GM12801 (cell line): ENCODE results near the gene TBC1D20.

Source experiments
- CTCF ChIP-seq: IDR thresholded peaks from one replicate; pipeline ENCODE4 v1.5.1; 2011; ENCODE audit warnings: control low read depth; ENCODE audit not compliant: insufficient read length; ENCODE audit errors: extremely low read depth

The TBC1D20 gene

GRCh38 chr20:437787-438486, 24.4 kb downstream of the TBC1D20 start:
- no peak for TF ChIP-seq CTCF

GRCh38 chr20:436476-436875, 25.9 kb downstream of the TBC1D20 start:
- TF ChIP-seq CTCF: no peak

- no peak for TF ChIP-seq CTCF
Measured at GRCh38 chr20:435558-435957, 26.8 kb downstream of the TBC1D20 start.

- no peak for TF ChIP-seq CTCF
Measured at GRCh38 chr20:434661-435419, 27.5 kb downstream of the TBC1D20 start.

- no peak for TF ChIP-seq CTCF
Measured at GRCh38 chr20:434221-434620, 28.1 kb downstream of the TBC1D20 start.

GRCh38 chr20:433300-433975, 28.9 kb downstream of the TBC1D20 start:
- no peak for TF ChIP-seq CTCF

GRCh38 chr20:432677-433299, 29.5 kb downstream of the TBC1D20 start:
- no peak for TF ChIP-seq CTCF
